B cell (primary cell): ENCODE data around the gene SEC62. TPM values are rescaled to one million over a fixed set of nuclear protein-coding genes. Genes with fewer than 3 reads are reported as not detected.
A peak's percentile ranks its signal among the peaks of the same experiment; 100 is the strongest.

Experiments
- ATAC-seq: fragments of 200-7000 bp; cut with Tn5 transposase; one replicate; pipeline ENCODE4 v1.10.0; 2021; ENCODE audit warnings: low read depth, mild to moderate bottlenecking, moderate number of reproducible peaks, moderate library complexity
- CTCF ChIA-PET: fragments of 350-600 bp; sonication (Branson Sonifier 250); formaldehyde crosslinking; loops from one replicate; lab custom pipeline; 2021; ENCODE audit warnings: antibody characterized with exemption, inconsistent platforms; lab: Charles Lee
- POLR2A ChIA-PET: fragments of 350-600 bp; sonication (Branson Sonifier 250); formaldehyde crosslinking; loops from one replicate; lab custom pipeline; 2021; ENCODE audit warnings: antibody characterized with exemption; lab: Charles Lee
- DNase-seq: peaks from one replicate; pipeline ENCODE4 v3.0.0; 2013
- H2AFZ ChIP-seq: 2 replicates; pipeline ENCODE4 v1.6.1; 2012; ENCODE audit warnings: mild to moderate bottlenecking, low read depth, low read length; ENCODE audit not compliant: insufficient read depth, poor library complexity, severe bottlenecking
- H3K27ac ChIP-seq, 2 donors: 1 replicate in 1 of 2; 2 replicates in 1 of 2; pipeline ENCODE4 v1.5.1; 2012 to 2013; ENCODE audit warnings: low read length in 2 of 2, mild to moderate bottlenecking in 2 of 2, moderate library complexity in 1 of 2
- H3K27me3 ChIP-seq, 4 experiments: fragments of 200-600 bp in 1 of 4; sonication (generic) in 1 of 4; replicated peaks in 1 of 4; 1 replicate in 2 of 4; 2 replicates in 2 of 4; pipeline versions ENCODE4 v1.6.1 to v1.7.0; 2013 to 2016; ENCODE audit warnings: low read length in 3 of 4, mild to moderate bottlenecking in 2 of 4, mixed read lengths in 1 of 4, moderate library complexity in 1 of 4; ENCODE audit not compliant: insufficient read depth in 4 of 4, control insufficient read depth in 3 of 4; ENCODE audit errors: control extremely low read depth in 1 of 4
- H3K36me3 ChIP-seq, 2 experiments: replicated peaks in 1 of 2; 1 replicate in 1 of 2; 2 replicates in 1 of 2; pipeline versions ENCODE4 v1.6.1 to v1.7.1; 2013; ENCODE audit warnings: low read length in 1 of 2; ENCODE audit not compliant: insufficient read depth in 2 of 2, control insufficient read depth in 1 of 2; ENCODE audit errors: control extremely low read depth in 1 of 2, extremely low read depth in 1 of 2
- H3K4me1 ChIP-seq, 2 donors: fragments of 200-600 bp in 1 of 2; sonication (generic) in 1 of 2; 1 replicate in 1 of 2; 2 replicates in 1 of 2; pipeline versions ENCODE4 v1.5.1 to v1.6.1; 2013 to 2017; ENCODE audit warnings: low read length in 2 of 2; ENCODE audit not compliant: control insufficient read depth in 2 of 2, insufficient read depth in 2 of 2
- H3K4me2 ChIP-seq: replicated peaks from 2 replicates; pipeline ENCODE3; 2012; ENCODE audit warnings: mild to moderate bottlenecking, low read depth, low read length; ENCODE audit not compliant: poor library complexity, severe bottlenecking
- H3K4me3 ChIP-seq, 5 experiments: fragments of 200-600 bp in 1 of 5; sonication (generic) in 1 of 5; 1 replicate in 3 of 5; 2 replicates in 2 of 5; pipeline versions ENCODE4 v1.5.1 to v1.7.0; 2011 to 2016; ENCODE audit warnings: low read length in 4 of 5, mild to moderate bottlenecking in 4 of 5, low read depth in 2 of 5, control low read depth in 1 of 5, moderate library complexity in 1 of 5; ENCODE audit not compliant: insufficient read depth in 1 of 5; ENCODE audit errors: control extremely low read depth in 1 of 5, extremely low read depth in 1 of 5
- H3K79me2 ChIP-seq: fragments of 200-600 bp; sonication (generic); one replicate; pipeline ENCODE4 v1.6.0; 2016; ENCODE audit warnings: low read length; ENCODE audit not compliant: control insufficient read depth, insufficient read depth
- H3K9ac ChIP-seq: fragments of 200-600 bp; sonication (generic); 2 replicates; pipeline ENCODE4 v1.6.1; 2017; ENCODE audit warnings: mild to moderate bottlenecking, low read length, moderate library complexity
- H3K9me3 ChIP-seq, 3 donors: one replicate each; pipeline versions ENCODE4 v1.6.1 to v1.7.1; 2013; ENCODE audit warnings: low read length in 2 of 3; ENCODE audit not compliant: control insufficient read depth in 2 of 3, insufficient read depth in 1 of 3; ENCODE audit errors: control extremely low read depth in 1 of 3
- H4K20me1 ChIP-seq: 2 replicates; pipeline ENCODE4 v1.6.0; 2012; ENCODE audit warnings: mild to moderate bottlenecking, low read length; ENCODE audit not compliant: insufficient read depth, control insufficient read depth, poor library complexity, severe bottlenecking
- H3K27ac Mint-ChIP-seq: one replicate; pipeline ENCODE4 v1.8.0; 2021; ENCODE audit warnings: mixed read lengths
- H3K27me3 Mint-ChIP-seq: one replicate; pipeline ENCODE4 v1.8.0; 2021; ENCODE audit warnings: mixed read lengths
- H3K4me1 Mint-ChIP-seq: one replicate; pipeline ENCODE4 v1.8.0; 2021; ENCODE audit warnings: mixed read lengths
- H3K4me3 Mint-ChIP-seq: one replicate; pipeline ENCODE4 v1.8.0; 2021; ENCODE audit warnings: mixed read lengths
- H3K9me3 Mint-ChIP-seq: one replicate; pipeline ENCODE4 v1.8.0; 2022; ENCODE audit warnings: mixed read lengths; ENCODE audit not compliant: insufficient read depth
- EZH2 ChIP-seq: IDR thresholded peaks from 2 replicates; pipeline ENCODE4 v1.6.1; 2012; ENCODE audit warnings: borderline replicate concordance, low read depth, mild to moderate bottlenecking, moderate library complexity, low read length; ENCODE audit not compliant: insufficient read depth, poor library complexity, severe bottlenecking
- WGBS: methylation state at CpG from one replicate; pipeline ENCODE4 v1.1.5; 2013; ENCODE audit warnings: missing lambda C conversion rate; ENCODE audit not compliant: insufficient coverage; 5-methylcytosine and 5-hydroxymethylcytosine counted together
- intact Hi-C: fragments of 100-400 bp; cut with micrococcal nuclease; formaldehyde crosslinking; loops from one replicate; pipeline ENCODE4 v1.10.0; 2022
- polyA plus RNA-seq: library from polyadenylated mRNA; depleted of rRNA; stranded (reverse); fragments of >200 nt; gene quantifications from 2 replicates; pipeline ENCODE4 v1.2.3, GENCODE V29; 2012
- total RNA-seq, 2 donors: library from RNA; stranded (reverse); fragments of 120-200 nt in 1 of 2; gene quantifications; 1 replicate in 1 of 2; 2 replicates in 1 of 2; pipeline versions ENCODE4 v1.2.3 to v1.2.4, GENCODE V29; 2013 to 2022
- TF ChIP-seq, protein P1 (sequence below): fragments of 200-600 bp; IDR thresholded peaks from one replicate; pipeline ENCODE4 v1.8.0; 2022; ENCODE audit warnings: antibody characterized with exemption, mild to moderate bottlenecking

The SEC62 gene
- total and polyA plus RNA-seq, 2 donors (not counting 1 experiment from before 2014, with no cell fraction given) = 40.3 to 166 TPM

DNA sequence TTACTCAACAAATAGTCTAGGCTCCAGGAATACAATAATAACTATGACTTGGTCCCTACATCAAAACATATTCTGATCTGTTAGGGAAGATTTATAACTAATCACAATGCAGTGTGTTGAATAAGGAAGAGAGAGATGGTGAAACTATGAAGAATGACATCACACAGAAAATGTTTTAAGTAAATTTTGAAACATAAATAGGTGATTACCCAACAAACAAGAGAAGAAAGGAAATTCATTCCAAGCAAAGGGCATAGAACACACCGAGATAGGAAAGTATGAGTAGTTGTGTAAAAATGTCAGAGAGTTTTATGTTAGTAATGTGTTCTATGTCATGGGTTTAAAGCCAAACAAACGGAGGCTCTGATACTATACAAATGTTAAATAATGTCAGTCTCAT lies 13.4 kb downstream of the SEC62 start:
- intact Hi-C loops = no loop called here
- DNase-seq = no peak
- H3K4me3 ChIP-seq = no peak overlapping the region
- no peak overlapping the region for H3K4me3 Mint-ChIP-seq
- H4K20me1 ChIP-seq = peaks cover 19% of the 10 kb centered on the region
- CTCF ChIA-PET = interaction anchor here (4.1 kb wide), 1 partner anchor 116 kb away, joined by 23 read pairs; no protein-coding TSS in a partner anchor
- H3K9me3 Mint-ChIP-seq = no peaks in the 10 kb centered on the region
- no peak for TF ChIP-seq EZH2
- TF ChIP-seq, protein P1, sequence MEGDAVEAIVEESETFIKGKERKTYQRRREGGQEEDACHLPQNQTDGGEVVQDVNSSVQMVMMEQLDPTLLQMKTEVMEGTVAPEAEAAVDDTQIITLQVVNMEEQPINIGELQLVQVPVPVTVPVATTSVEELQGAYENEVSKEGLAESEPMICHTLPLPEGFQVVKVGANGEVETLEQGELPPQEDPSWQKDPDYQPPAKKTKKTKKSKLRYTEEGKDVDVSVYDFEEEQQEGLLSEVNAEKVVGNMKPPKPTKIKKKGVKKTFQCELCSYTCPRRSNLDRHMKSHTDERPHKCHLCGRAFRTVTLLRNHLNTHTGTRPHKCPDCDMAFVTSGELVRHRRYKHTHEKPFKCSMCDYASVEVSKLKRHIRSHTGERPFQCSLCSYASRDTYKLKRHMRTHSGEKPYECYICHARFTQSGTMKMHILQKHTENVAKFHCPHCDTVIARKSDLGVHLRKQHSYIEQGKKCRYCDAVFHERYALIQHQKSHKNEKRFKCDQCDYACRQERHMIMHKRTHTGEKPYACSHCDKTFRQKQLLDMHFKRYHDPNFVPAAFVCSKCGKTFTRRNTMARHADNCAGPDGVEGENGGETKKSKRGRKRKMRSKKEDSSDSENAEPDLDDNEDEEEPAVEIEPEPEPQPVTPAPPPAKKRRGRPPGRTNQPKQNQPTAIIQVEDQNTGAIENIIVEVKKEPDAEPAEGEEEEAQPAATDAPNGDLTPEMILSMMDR = no peak
- H3K79me2 ChIP-seq = peaks cover 76% of the 10 kb centered on the region
- WGBS = no CpG with 5 or more reads among the region's 2 CpGs
- no peaks in the 10 kb centered on the region for H3K27me3 Mint-ChIP-seq
- no peak overlapping the region for H3K9ac ChIP-seq
- peak overlapping the region in 1 of 2 donors; percentile 55 for H3K27ac ChIP-seq
- peaks cover 9 to 25% of the 10 kb centered on the region in 2 donors for H3K4me1 ChIP-seq
- H3K27ac Mint-ChIP-seq = peak overlapping the region; percentile 33
- no peaks in the 10 kb centered on the region for H3K9me3 ChIP-seq
- no peak overlapping the region for H2AFZ ChIP-seq
- no peak for ATAC-seq
- POLR2A ChIA-PET = interaction anchor here (1.0 kb wide), 1 partner anchor 33 kb away, joined by 3 read pairs; no protein-coding TSS in a partner anchor
- peaks cover 37% of the 10 kb centered on the region for H3K4me1 Mint-ChIP-seq
- H3K27me3 ChIP-seq = no peaks in the 10 kb centered on the region
- no peak overlapping the region for H3K4me2 ChIP-seq
- H3K36me3 ChIP-seq = peaks cover 20 to 97% of the 10 kb centered on the region in 2 experiments

DNA sequence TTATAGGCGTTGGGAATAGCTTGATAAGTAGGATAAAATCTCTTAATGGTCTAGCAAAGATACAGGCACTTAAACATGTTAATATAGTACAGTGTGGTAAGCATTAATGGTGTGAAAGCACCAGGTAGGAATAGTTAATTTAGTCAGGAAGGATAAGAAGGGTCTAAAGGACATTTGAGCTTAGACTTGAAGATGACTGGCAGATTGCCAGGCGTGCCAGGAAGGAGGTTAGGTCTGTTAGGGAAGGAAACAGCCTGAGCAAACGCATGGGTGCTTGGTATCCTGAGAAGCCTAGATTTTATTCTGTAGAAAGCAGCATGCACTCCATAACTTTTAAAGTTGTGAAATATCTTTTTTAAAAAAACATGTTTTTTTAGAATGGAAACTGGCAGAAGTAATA lies 17.7 kb downstream of the SEC62 start:
- peak overlapping the region in 1 of 2 donors; percentile 41 for H3K27ac ChIP-seq
- no peak overlapping the region for H3K9ac ChIP-seq
- H3K4me2 ChIP-seq = no peak overlapping the region
- H3K27me3 Mint-ChIP-seq = no peaks in the 10 kb centered on the region
- CTCF ChIA-PET = interaction anchor here (1.3 to 1.6 kb wide), 2 partner anchors 55 to 170 kb away, joined by 3 read pairs; no protein-coding TSS in a partner anchor
- WGBS = 17% methylated on average over 1 of the region's 3 CpGs
- no peak overlapping the region for H2AFZ ChIP-seq
- H3K27ac Mint-ChIP-seq = no peak overlapping the region
- no peak for TF ChIP-seq EZH2
- TF ChIP-seq, protein P1 = no peak
- H3K79me2 ChIP-seq = peaks cover 48% of the 10 kb centered on the region
- POLR2A ChIA-PET = no interaction called here
- intact Hi-C loops = no loop called here
- ATAC-seq (no peak), DNase-seq (no peak)
- H4K20me1 ChIP-seq = peaks cover 13% of the 10 kb centered on the region
- H3K9me3 ChIP-seq = no peaks in the 10 kb centered on the region
- no peaks in the 10 kb centered on the region for H3K27me3 ChIP-seq
- peaks cover 35 to 95% of the 10 kb centered on the region in 2 experiments for H3K36me3 ChIP-seq
- H3K4me3 Mint-ChIP-seq = no peak overlapping the region
- peaks cover 0 to 11% of the 10 kb centered on the region in 2 donors for H3K4me1 ChIP-seq
- H3K4me1 Mint-ChIP-seq = peaks cover 21% of the 10 kb centered on the region
- H3K4me3 ChIP-seq = no peak overlapping the region
- H3K9me3 Mint-ChIP-seq = no peaks in the 10 kb centered on the region
